Measurements from ENCODE around the gene AKR1B15.

DNA sequence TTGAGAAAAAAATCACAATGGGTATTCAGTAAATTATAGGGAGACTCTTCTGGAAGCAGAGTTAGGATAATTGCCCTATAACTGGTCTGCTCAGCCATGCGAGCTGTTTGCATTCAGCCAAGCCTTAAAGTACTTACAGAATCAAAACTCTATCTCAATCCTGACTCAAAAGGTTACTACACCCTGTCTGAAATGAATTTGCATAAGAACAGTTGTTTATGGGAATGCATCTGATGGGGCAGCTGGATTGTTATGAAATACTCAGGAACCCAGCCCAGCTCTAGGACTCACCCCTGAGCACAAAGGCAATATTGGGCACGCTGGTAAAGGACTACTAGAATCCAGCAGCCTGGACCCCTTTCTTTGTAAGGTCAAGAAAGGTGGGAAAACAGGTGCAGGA is 38.8 kb downstream of the AKR1B15 start:
- no peak for TF ChIP-seq JUND (IDR thresholded peaks at IDR 0.05)
- TF ChIP-seq MAX (IDR thresholded peaks at IDR 0.05): no peak
- no peak for TF ChIP-seq POLR2AphosphoS5 (IDR thresholded peaks at IDR 0.05; ENCODE audit: low read depth, low read length)
- no peak for TF ChIP-seq EZH2 (IDR thresholded peaks at IDR 0.05)
- TF ChIP-seq, protein P1, sequence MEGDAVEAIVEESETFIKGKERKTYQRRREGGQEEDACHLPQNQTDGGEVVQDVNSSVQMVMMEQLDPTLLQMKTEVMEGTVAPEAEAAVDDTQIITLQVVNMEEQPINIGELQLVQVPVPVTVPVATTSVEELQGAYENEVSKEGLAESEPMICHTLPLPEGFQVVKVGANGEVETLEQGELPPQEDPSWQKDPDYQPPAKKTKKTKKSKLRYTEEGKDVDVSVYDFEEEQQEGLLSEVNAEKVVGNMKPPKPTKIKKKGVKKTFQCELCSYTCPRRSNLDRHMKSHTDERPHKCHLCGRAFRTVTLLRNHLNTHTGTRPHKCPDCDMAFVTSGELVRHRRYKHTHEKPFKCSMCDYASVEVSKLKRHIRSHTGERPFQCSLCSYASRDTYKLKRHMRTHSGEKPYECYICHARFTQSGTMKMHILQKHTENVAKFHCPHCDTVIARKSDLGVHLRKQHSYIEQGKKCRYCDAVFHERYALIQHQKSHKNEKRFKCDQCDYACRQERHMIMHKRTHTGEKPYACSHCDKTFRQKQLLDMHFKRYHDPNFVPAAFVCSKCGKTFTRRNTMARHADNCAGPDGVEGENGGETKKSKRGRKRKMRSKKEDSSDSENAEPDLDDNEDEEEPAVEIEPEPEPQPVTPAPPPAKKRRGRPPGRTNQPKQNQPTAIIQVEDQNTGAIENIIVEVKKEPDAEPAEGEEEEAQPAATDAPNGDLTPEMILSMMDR (IDR thresholded peaks at IDR 0.05 in 2 of 3, conservative IDR thresholded peaks at IDR 0.05 in 1 of 3; ENCODE audit: borderline replicate concordance in 1 of 3, insufficient read depth in 1 of 3, low read depth in 2 of 3, low read length in 2 of 3): no peak
- TF ChIP-seq ZNF274 (IDR thresholded peaks at IDR 0.05; ENCODE audit: low read depth, low read length): no peak
- TF ChIP-seq POLR2A (IDR thresholded peaks at IDR 0.05; ENCODE audit: borderline replicate concordance, extremely low read depth, insufficient read depth, insufficient read length): no peak
- TF ChIP-seq SP1 (IDR thresholded peaks at IDR 0.05; ENCODE audit: low read depth): no peak
- TF ChIP-seq RAD21 (IDR thresholded peaks at IDR 0.05; ENCODE audit: low read depth): no peak
- no peak for TF ChIP-seq YY1 (IDR thresholded peaks at IDR 0.05; ENCODE audit: extremely low read depth, insufficient replicate concordance, low read depth, low read length)
